SU-DHL-6 (cell line): ENCODE data around the gene LRRC55.

ENCODE experiments used
- H2AFZ ChIP-seq: fragments of 200-600 bp; sonication (generic); 2 replicates; pipeline ENCODE4 v1.6.1; 2014; ENCODE audit warnings: low read depth, mild to moderate bottlenecking, moderate library complexity, mixed read lengths, antibody characterized with exemption, low read length; ENCODE audit not compliant: severe bottlenecking
- H3F3A ChIP-seq: fragments of 200-600 bp; shearing (Covaris generic); 2 replicates; pipeline ENCODE4 v1.6.0; 2016; ENCODE audit warnings: antibody characterized with exemption, mild to moderate bottlenecking; ENCODE audit not compliant: insufficient read depth
- H3K27ac ChIP-seq: fragments of 200-600 bp; sonication (generic); 2 replicates; pipeline ENCODE4 v1.5.1; 2016; ENCODE audit warnings: low read depth, mild to moderate bottlenecking, low read length, moderate library complexity, mixed read lengths
- H3K27me3 ChIP-seq: fragments of 200-600 bp; sonication (generic), shearing (Covaris generic); 2 replicates; pipeline ENCODE4 v1.6.0; 2014; ENCODE audit warnings: mild to moderate bottlenecking, low read length
- H3K36me3 ChIP-seq: fragments of 200-600 bp; sonication (generic); 2 replicates; pipeline ENCODE4 v1.6.1; 2014; ENCODE audit warnings: mild to moderate bottlenecking, low read length, mixed read lengths
- H3K4me2 ChIP-seq: fragments of 300-600, 200-600 bp; shearing (Covaris generic), sonication (generic); 2 replicates; pipeline ENCODE4 v1.6.0; 2014; ENCODE audit warnings: low read length, low read depth, mild to moderate bottlenecking; ENCODE audit not compliant: poor library complexity, severe bottlenecking
- H3K4me3 ChIP-seq: fragments of 200-600 bp; sonication (generic); 2 replicates; pipeline ENCODE4 v1.5.1; 2014; ENCODE audit warnings: antibody characterized with exemption, low read length, mild to moderate bottlenecking, mixed read lengths; ENCODE audit not compliant: insufficient read depth, poor library complexity, severe bottlenecking
- H3K79me2 ChIP-seq: fragments of 200-600 bp; sonication (generic); 2 replicates; pipeline ENCODE4 v1.6.1; 2014; ENCODE audit warnings: mild to moderate bottlenecking, low read length, moderate library complexity; ENCODE audit not compliant: insufficient read depth
- H3K9ac ChIP-seq: fragments of 200-600 bp; sonication (generic); 2 replicates; pipeline ENCODE4 v1.7.0; 2014; ENCODE audit warnings: mild to moderate bottlenecking, low read length
- H3K9me2 ChIP-seq: fragments of 200-600 bp; sonication (generic); replicated peaks from 2 replicates; pipeline ENCODE4 v1.6.1; 2014; ENCODE audit warnings: low read length; ENCODE audit not compliant: insufficient read depth
- H3K9me3 ChIP-seq: fragments of 200-600 bp; sonication (generic); 2 replicates; pipeline ENCODE4 v1.6.1; 2014; ENCODE audit warnings: low read length, mixed read lengths; ENCODE audit not compliant: insufficient read depth
- H4K20me1 ChIP-seq: fragments of 200-600 bp; sonication (generic); 2 replicates; pipeline ENCODE4 v1.6.1; 2014; ENCODE audit warnings: low read depth, mild to moderate bottlenecking, antibody characterized with exemption, low read length, moderate library complexity, mixed read lengths
- CTCF ChIP-seq: fragments of 200-600 bp; sonication (generic); IDR thresholded peaks from one replicate; pipeline ENCODE4 v1.5.1; 2017; ENCODE audit warnings: antibody characterized with exemption, mild to moderate bottlenecking, low read length, moderate library complexity; ENCODE audit not compliant: insufficient read depth, poor library complexity, severe bottlenecking
- EZH2phosphoT487 ChIP-seq: fragments of 200-600 bp; sonication (generic), shearing (Covaris generic); conservative IDR thresholded peaks from 2 replicates; pipeline ENCODE4 v1.6.1; 2018; ENCODE audit warnings: mild to moderate bottlenecking, antibody characterized with exemption, low read length, moderate library complexity, mixed read lengths

The LRRC55 gene

GRCh38 chr11:57157624-57158023, 24.1 kb upstream of the LRRC55 start:
- H3K9me2 ChIP-seq: no peaks in the 10 kb centered on the region
- H4K20me1 ChIP-seq: no peaks in the 10 kb centered on the region
- H3K79me2 ChIP-seq: no peaks in the 10 kb centered on the region
- H3K27ac ChIP-seq: no peak overlapping the region
- H3K9me3 ChIP-seq: no peaks in the 10 kb centered on the region
- H2AFZ ChIP-seq: no peak overlapping the region
- H3K4me3 ChIP-seq: no peak overlapping the region
- TF ChIP-seq CTCF (no peak), EZH2phosphoT487 (no peak)
- no peaks in the 10 kb centered on the region for H3K27me3 ChIP-seq
- no peak overlapping the region for H3K9ac ChIP-seq
- H3K4me2 ChIP-seq: no peak overlapping the region
- H3F3A ChIP-seq: no peaks in the 10 kb centered on the region
- H3K36me3 ChIP-seq: no peaks in the 10 kb centered on the region

- TF ChIP-seq EZH2phosphoT487 (no peak), CTCF (no peak)
- H3K27me3 ChIP-seq: no peaks in the 10 kb centered on the region
Measured at GRCh38 chr11:57158180-57158579, 23.6 kb upstream of the LRRC55 start.

GRCh38 chr11:57158599-57158998, 23.2 kb upstream of the LRRC55 start:
- Histone ChIP-seq H3K9me2 (no peaks in the 10 kb centered on the region), H4K20me1 (no peaks in the 10 kb centered on the region), H3F3A (no peaks in the 10 kb centered on the region), H3K79me2 (no peaks in the 10 kb centered on the region), H3K27ac (no peak overlapping the region), H3K27me3 (no peaks in the 10 kb centered on the region), H2AFZ (no peak overlapping the region), H3K9me3 (no peaks in the 10 kb centered on the region), H3K4me2 (no peak overlapping the region), H3K9ac (no peak overlapping the region), H3K36me3 (no peaks in the 10 kb centered on the region), H3K4me3 (no peak overlapping the region)
- no peak for TF ChIP-seq EZH2phosphoT487
- no peak for TF ChIP-seq CTCF

More at GRCh38 chr11:57158180-57158579, 23.6 kb upstream of the LRRC55 start:
- Histone ChIP-seq H3K27ac (no peak overlapping the region), H3K36me3 (no peaks in the 10 kb centered on the region), H3F3A (no peaks in the 10 kb centered on the region), H4K20me1 (no peaks in the 10 kb centered on the region), H3K79me2 (no peaks in the 10 kb centered on the region), H3K9ac (no peak overlapping the region), H2AFZ (no peak overlapping the region), H3K9me2 (no peaks in the 10 kb centered on the region), H3K9me3 (no peaks in the 10 kb centered on the region), H3K4me3 (no peak overlapping the region), H3K4me2 (no peak overlapping the region)

GRCh38 chr11:57160665-57161064, 21.1 kb upstream of the LRRC55 start:
- no peaks in the 10 kb centered on the region for H4K20me1 ChIP-seq
- H3K27me3 ChIP-seq: no peaks in the 10 kb centered on the region
- no peaks in the 10 kb centered on the region for H3K36me3 ChIP-seq
- H2AFZ ChIP-seq: no peak overlapping the region
- no peaks in the 10 kb centered on the region for H3K79me2 ChIP-seq
- no peaks in the 10 kb centered on the region for H3K9me3 ChIP-seq
- no peak overlapping the region for H3K27ac ChIP-seq
- TF ChIP-seq EZH2phosphoT487: no peak
- TF ChIP-seq CTCF: no peak
- no peaks in the 10 kb centered on the region for H3K9me2 ChIP-seq
- H3K4me3 ChIP-seq: no peak overlapping the region
- H3K4me2 ChIP-seq: no peak overlapping the region
- H3K9ac ChIP-seq: no peak overlapping the region
- no peaks in the 10 kb centered on the region for H3F3A ChIP-seq
